ENCODE results near the gene HOXB2. TPM values are rescaled to one million over a fixed set of nuclear protein-coding genes. Genes with fewer than 3 reads are reported as not detected.

The HOXB2 gene
- total and polyA plus RNA-seq, 2 donors: 3.1 to 18.6 TPM

- Histone ChIP-seq H3K4me3 (ENCODE audit: low read depth, low read length) (no peak overlapping the region), H3K36me3 (ENCODE audit: insufficient read depth) (no peaks in the 10 kb centered on the region), H3K4me1 (ENCODE audit: insufficient read depth) (peaks cover 2% of the 10 kb centered on the region), H3K27ac (ENCODE audit: low read depth) (peak overlapping the region; percentile 46)
- no peak for DNase-seq (ENCODE audit: extremely low spot score)
- WGBS: 80% methylated on average over 5 of the region's 5 CpGs
These were observed 11.3 kb upstream of the HOXB2 start for GRCh38 chr17:48556229-48556575.

- H3K36me3 ChIP-seq (ENCODE audit: insufficient read depth): no peaks in the 10 kb centered on the region
- peak; percentile 92 for DNase-seq (ENCODE audit: extremely low spot score)
- 13% methylated on average over 36 of the region's 36 CpGs for WGBS
- H3K27ac ChIP-seq (ENCODE audit: low read depth): peak overlapping the region; percentile 46
- H3K4me1 ChIP-seq (ENCODE audit: insufficient read depth): peaks cover 2% of the 10 kb centered on the region
- H3K4me3 ChIP-seq (ENCODE audit: low read depth, low read length): peak overlapping the region; percentile 20
These were observed 10.6 kb upstream of the HOXB2 start for GRCh38 chr17:48555258-48556228.

GRCh38 chr17:48554412-48555257 lies 9.7 kb upstream of the HOXB2 start:
- H3K36me3 ChIP-seq (ENCODE audit: insufficient read depth): no peaks in the 10 kb centered on the region
- 39% methylated on average over 44 of the region's 44 CpGs for WGBS
- H3K4me3 ChIP-seq (ENCODE audit: low read depth, low read length): no peak overlapping the region
- DNase-seq (ENCODE audit: extremely low spot score): no peak
- no peak overlapping the region for H3K27ac ChIP-seq (ENCODE audit: low read depth)
- peaks cover 2% of the 10 kb centered on the region for H3K4me1 ChIP-seq (ENCODE audit: insufficient read depth)

GRCh38 chr17:48553826-48554225 lies 8.9 kb upstream of the HOXB2 start:
- no peaks in the 10 kb centered on the region for H3K36me3 ChIP-seq (ENCODE audit: insufficient read depth)
- H3K27ac ChIP-seq (ENCODE audit: low read depth): no peak overlapping the region
- no peak for DNase-seq (ENCODE audit: extremely low spot score)
- peaks cover 2% of the 10 kb centered on the region for H3K4me1 ChIP-seq (ENCODE audit: insufficient read depth)
- WGBS: 74% methylated on average over 1 of the region's 1 CpG
- H3K4me3 ChIP-seq (ENCODE audit: low read depth, low read length): no peak overlapping the region

GRCh38 chr17:48553190-48553547 lies 8.3 kb upstream of the HOXB2 start:
- no peak overlapping the region for H3K27ac ChIP-seq (ENCODE audit: low read depth)
- no peak for DNase-seq (ENCODE audit: extremely low spot score)
- H3K4me3 ChIP-seq (ENCODE audit: low read depth, low read length): no peak overlapping the region
- 81% methylated on average over 5 of the region's 5 CpGs for WGBS
- peaks cover 2% of the 10 kb centered on the region for H3K4me1 ChIP-seq (ENCODE audit: insufficient read depth)
- no peaks in the 10 kb centered on the region for H3K36me3 ChIP-seq (ENCODE audit: insufficient read depth)

GRCh38 chr17:48552466-48553189 lies 7.7 kb upstream of the HOXB2 start:
- H3K4me1 ChIP-seq (ENCODE audit: insufficient read depth): peaks cover 2% of the 10 kb centered on the region
- no peak for DNase-seq (ENCODE audit: extremely low spot score)
- 49% methylated on average over 11 of the region's 11 CpGs for WGBS
- H3K4me3 ChIP-seq (ENCODE audit: low read depth, low read length): no peak overlapping the region
- no peaks in the 10 kb centered on the region for H3K36me3 ChIP-seq (ENCODE audit: insufficient read depth)
- no peak overlapping the region for H3K27ac ChIP-seq (ENCODE audit: low read depth)

GRCh38 chr17:48551596-48552465 lies 6.9 kb upstream of the HOXB2 start:
- DNase-seq (ENCODE audit: extremely low spot score): no peak
- no peak overlapping the region for H3K4me3 ChIP-seq (ENCODE audit: low read depth, low read length)
- H3K27ac ChIP-seq (ENCODE audit: low read depth): no peak overlapping the region
- peaks cover 2% of the 10 kb centered on the region for H3K4me1 ChIP-seq (ENCODE audit: insufficient read depth)
- H3K36me3 ChIP-seq (ENCODE audit: insufficient read depth): no peaks in the 10 kb centered on the region
- 68% methylated on average over 47 of the region's 47 CpGs for WGBS

- WGBS: 48% methylated on average over 19 of the region's 19 CpGs
- Histone ChIP-seq H3K4me1 (ENCODE audit: insufficient read depth) (peaks cover 2% of the 10 kb centered on the region), H3K4me3 (ENCODE audit: low read depth, low read length) (no peak overlapping the region), H3K27ac (ENCODE audit: low read depth) (no peak overlapping the region), H3K36me3 (ENCODE audit: insufficient read depth) (no peaks in the 10 kb centered on the region)
- DNase-seq (ENCODE audit: extremely low spot score): no peak
These were observed 6.3 kb upstream of the HOXB2 start for GRCh38 chr17:48551214-48551555.

- DNase-seq (ENCODE audit: extremely low spot score): no peak
- Histone ChIP-seq H3K4me3 (ENCODE audit: low read depth, low read length) (no peak overlapping the region), H3K27ac (ENCODE audit: low read depth) (no peak overlapping the region), H3K36me3 (ENCODE audit: insufficient read depth) (no peaks in the 10 kb centered on the region), H3K4me1 (ENCODE audit: insufficient read depth) (peaks cover 2% of the 10 kb centered on the region)
- WGBS: 44% methylated on average over 70 of the region's 70 CpGs
These were observed 5.7 kb upstream of the HOXB2 start for GRCh38 chr17:48550502-48551213.

- DNase-seq (ENCODE audit: extremely low spot score): no peak
- H3K27ac ChIP-seq (ENCODE audit: low read depth): no peak overlapping the region
These were observed 5.1 kb upstream of the HOXB2 start for GRCh38 chr17:48549914-48550501.

GRCh38 chr17:48549281-48549630 lies 4.3 kb upstream of the HOXB2 start:
- no peaks in the 10 kb centered on the region for H3K36me3 ChIP-seq (ENCODE audit: insufficient read depth)
- WGBS: 82% methylated on average over 3 of the region's 3 CpGs
- no peak overlapping the region for H3K27ac ChIP-seq (ENCODE audit: low read depth)
- no peak for DNase-seq (ENCODE audit: extremely low spot score)
- peaks cover 2% of the 10 kb centered on the region for H3K4me1 ChIP-seq (ENCODE audit: insufficient read depth)
- no peak overlapping the region for H3K4me3 ChIP-seq (ENCODE audit: low read depth, low read length)

More at GRCh38 chr17:48549914-48550501, 5.1 kb upstream of the HOXB2 start:
- Histone ChIP-seq H3K4me3 (ENCODE audit: low read depth, low read length) (no peak overlapping the region), H3K36me3 (ENCODE audit: insufficient read depth) (no peaks in the 10 kb centered on the region), H3K4me1 (ENCODE audit: insufficient read depth) (peaks cover 2% of the 10 kb centered on the region)
- 76% methylated on average over 18 of the region's 18 CpGs for WGBS
